NCI-H146 (cell line): ENCODE data around the gene CDX2.
"Not testable (repeated sequence)": the region's sequence is repeated elsewhere in the genome, so short reads cannot be mapped to it uniquely, and the experiment has no call there.

ENCODE experiments used
- DNase-seq: peaks from one replicate; lab custom pipeline; 2025; lab: John Stamatoyannopoulos, UW

The CDX2 gene

DNA sequence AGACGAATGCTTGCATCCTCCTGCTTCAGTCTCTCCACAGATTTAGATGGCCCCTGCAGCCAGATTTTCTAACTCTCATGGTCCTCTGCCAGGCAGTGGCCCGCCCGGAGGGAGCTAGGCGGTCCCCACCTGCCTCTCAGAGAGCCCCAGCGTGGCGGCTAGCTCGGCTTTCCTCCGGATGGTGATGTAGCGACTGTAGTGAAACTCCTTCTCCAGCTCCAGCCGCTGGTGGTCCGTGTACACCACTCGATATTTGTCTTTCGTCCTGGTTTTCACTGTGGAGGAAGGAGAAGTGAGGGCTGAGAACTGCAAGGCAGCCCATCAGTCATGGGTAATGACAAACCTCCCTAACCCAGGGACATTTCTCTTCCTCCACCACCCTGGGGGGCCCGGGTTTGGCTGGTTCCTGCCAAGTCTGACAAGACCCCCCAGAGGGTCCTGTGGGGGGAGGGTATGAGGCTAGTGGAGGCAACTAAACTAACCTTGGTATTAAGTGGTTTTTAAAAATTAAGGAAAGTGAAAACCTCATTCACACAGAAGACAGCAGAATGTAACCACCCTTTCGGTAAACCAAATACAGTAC lies 4.3 kb downstream of the CDX2 start:
- no peak for DNase-seq

DNA sequence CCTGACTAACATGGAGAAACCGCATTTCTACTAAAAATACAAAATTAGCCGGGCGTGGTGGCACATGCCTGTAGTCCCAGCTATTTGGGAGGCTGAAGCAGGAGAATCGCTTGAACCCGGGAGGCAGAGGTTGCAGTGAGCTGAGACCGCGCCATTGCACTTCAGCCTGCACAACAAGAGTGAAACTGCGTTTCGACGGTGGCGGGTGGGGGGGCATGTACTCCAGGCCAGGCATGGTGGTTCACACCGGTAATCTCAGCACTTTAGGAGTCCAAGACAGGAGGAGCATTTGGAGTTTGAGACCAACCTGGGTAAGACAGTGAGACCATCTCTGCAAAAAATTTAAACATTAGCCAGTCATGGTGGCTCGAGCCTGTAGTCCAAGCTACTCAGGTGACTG lies 4.9 kb downstream of the CDX2 start:
- not testable (repeated sequence) for DNase-seq

DNA sequence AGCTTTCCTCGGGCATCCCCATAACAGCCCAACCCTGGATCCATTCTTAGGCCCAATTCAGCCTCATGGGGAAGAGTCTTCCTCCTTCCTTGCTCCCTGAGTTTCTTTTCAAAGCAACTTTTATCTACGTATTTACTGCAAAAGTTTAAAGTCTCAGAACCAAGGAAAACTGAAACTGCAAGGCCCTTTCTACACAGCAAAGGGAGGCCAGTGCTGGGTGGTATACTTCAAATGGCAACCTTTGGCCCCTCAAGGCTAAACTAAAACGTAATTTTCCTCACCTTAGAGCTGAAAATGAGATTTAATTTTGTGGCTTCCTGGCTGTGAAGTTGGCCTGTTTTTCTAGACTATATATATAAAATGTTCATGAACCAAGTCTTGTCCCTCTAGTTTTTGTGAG lies 5.6 kb downstream of the CDX2 start:
- no peak for DNase-seq

DNA sequence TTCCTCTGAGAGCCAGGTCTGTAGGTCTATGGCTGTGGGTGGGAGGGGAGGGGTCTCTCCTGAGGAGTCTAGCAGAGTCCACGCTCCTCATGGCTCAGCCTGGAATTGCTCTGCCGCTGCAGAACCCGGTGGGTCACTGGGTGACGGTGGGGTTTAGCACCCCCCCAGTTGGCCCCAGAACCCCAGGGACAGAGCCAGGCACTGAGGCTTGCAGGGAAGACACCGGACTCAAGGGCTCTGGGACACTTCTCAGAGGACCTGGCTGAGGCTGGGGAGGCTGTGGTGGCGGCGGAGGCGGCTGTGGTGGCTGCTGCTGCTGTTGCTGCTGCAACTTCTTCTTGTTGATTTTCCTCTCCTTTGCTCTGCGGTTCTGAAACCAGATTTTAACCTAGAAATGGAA lies 6.1 kb downstream of the CDX2 start:
- DNase-seq, result no peak

DNA sequence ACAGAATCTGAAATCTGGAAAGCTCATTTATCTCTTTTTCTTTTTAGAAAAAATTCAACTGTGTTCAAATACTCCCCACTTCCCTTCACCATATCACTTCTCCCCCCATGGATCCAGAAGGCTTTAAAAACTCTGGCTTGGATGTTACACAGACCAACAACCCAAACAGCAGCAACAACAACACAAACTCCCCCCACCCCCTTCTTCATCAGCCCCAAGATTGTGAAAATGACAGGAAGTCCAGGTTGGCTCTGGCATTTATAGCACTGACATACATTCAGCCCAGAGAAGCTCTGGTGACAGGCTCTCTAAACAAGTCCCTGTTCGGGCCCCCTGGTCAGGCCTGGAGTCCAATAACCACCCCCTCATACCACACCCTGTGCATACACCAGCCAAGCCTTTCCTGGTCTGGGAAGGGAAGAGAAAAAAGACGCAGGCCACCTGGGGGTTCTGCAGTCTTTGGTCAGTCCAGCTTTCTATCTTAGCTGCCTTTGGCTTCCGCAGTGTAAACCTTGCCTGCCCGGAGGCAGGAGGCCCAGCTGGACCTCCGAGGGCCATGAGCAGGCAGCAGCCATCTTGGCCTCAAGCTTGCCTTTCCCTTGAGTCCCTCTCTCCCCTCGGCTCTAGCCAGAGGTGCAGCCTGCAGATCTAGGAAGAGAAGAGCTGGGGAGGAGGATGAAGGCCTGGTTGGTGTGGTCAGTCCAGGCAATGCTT lies 6.8 kb downstream of the CDX2 start:
- no peak for DNase-seq

DNA sequence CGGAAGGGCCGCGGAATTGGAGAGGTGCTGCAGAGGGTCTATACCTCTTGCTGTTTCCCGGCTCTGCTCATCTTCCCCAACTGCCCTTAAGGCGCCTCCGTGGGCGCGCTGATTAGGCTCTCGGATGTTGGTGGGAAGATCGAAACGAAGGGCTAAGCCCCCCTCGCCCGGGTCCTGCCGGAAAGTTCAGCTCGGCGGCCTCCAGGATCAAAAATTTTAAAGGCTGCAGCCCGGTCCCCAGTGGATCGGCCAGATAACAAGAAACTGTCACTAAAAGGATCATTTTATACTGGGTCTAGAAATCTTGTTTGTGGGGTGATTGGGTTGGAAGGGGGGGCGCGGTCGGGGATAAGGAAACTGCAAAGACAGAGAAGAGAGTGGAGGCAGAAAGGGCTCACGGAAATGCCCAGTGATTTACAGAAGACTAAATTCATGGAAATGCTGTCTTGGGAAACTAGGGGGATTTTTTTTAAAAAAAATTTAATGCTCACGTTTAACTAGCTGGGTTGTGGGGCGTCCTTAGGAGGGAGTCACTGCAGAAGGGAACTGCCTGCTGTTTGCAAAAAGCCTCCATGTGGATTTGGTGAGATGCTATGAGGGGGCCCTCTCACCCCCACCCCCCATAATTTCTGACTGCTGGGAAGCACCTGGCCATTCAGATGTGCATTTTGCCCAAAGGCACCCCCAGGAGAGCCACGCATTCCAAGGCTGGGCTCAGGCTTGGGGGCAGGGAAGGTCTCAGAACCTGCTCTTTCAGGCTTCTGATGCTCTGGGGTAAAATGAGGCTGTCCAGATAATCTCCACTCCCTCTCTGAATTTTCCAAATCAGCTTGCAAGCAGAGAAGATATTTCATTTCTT lies 7.7 kb downstream of the CDX2 start:
- DNase-seq, result no peak

DNA sequence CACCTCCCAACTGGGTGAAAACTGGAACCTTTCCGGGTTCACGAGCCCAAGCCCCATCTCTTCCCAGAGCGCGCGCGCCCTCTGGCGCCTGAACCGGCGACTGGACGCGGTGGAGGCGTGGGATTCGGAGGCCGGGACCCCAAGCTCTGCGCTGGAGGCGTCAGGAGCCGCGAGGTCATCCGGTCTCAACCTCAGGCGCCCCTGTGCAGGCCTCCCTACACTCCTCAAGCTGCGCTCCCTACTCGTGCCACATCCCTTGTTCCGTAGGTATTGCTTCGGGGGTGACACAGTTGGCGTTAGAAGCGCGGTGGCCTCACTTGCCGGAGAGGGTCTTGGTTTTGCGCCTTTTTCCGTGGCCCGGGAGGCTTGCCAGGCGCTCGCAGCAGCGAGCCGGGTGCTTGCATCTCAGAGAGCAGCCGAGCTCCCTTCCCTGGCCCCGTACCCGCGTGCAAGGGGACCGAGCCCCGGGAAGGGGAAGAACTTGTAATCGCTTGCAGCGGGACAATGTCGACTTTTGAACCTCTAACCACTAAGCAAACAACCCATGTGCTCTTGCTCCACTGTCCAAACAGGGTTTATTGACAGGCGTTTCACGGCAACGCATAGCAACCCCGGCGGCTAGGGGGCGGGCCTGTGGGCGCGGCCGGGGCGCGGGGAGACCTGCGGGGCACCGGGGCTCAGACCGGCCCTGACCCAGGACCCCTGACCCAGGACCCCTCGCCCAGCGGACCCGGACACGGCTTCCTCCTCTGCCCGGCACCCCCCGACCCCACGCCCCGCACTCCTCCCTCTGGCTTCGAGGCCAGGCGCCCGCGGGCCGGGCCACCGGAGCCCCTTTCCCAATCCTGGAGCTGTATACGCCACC lies 8.5 kb downstream of the CDX2 start:
- DNase-seq, result peak; percentile 27

DNA sequence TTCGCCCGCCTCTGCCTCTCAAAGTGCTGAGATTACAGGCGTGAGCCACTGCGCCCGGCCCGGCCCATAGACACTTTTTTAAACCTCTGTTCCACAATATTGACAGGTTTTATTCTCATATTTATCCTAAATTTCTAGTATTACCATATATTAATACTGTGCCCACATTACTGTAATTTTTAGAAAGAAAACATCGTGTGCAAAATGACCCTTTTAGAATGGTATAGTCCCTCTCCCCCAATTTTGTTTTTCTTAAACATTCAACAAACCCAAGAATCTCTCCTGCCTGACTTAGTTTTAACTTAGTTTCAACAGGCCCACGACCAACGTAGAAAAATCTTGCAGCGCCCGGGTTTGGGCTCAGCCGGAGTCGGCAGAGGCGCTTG lies 9.1 kb downstream of the CDX2 start:
- no peak for DNase-seq

DNA sequence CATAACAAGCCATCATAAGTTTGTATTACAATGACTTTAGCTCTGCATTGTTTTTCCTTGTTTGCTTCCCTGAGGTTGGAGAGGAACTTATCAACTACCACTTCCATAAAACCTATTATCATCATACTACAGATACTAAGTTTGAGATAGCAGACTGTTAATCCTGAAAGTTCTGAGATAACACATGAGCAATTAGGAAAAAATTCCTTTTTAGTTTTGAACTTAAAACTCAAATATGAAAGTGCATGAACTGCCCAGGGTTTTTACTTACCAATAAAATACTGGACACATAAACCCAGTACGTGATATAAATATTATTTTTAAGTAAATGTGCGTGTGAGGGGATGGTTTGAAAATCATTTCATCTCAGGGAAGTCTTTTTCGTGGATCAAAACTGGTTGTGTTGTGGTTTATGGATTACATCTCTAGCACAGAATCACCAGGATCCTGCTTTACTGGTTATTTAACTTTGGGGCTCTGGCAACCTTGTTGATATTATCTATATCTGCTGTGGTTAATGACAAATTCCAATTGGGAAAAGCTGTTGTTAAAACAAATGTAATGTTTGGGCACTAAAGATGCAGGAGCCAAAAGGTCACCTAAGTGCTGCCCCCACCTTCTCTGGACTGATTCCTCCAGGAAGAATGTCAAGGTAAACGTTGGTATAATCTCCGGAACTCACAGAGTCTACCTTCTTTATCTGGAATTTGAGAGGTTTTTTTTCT lies 12.4 kb downstream of the CDX2 start:
- no peak for DNase-seq

DNA sequence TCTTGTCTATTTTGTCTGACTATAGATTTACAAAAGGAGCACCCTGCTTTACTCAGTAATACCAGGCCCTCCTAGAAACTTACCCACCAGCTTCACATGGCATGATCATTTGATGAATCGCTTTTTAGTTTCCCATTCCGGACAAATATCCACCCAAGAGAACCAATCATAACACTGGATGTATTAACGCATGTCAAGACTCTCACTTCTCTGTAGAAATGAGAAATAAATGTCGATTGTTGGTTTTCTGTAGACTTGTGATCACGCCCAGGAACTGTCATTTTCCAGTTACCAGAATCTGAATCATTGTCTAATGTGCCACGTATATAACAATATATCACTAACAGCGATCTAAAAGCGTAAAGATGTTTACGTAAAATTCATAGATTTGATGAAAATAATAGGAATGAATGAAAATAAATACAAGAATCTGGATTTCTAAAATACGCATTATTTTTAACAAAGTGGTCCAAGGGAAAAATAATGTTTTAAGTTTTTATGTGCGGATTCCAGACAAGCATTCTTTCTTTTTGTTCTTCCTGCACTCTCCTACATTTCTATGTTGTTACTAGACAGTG lies 14.0 kb downstream of the CDX2 start:
- no peak for DNase-seq

DNA sequence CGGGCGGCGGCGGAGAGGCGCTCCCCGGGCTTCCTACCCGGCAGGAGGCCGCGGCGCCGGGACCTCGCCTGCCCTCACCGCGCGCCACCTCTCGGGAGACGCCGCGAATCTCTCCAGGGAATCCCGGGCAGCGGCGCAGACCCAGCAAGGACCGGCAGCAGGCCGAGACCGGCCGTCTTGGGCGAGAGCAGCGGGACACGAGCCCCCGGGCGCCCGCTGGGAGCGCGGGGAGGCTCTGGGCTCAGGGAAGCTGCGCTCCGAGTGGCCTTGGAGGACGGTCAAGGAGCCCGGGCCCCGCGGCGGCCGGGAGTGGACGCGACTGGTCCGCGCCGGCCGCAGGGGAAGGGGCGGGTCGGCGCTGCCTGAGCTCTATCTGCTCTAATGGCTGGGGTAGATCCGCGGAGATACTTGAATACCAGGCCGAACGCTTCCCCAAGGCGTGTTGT lies 14.7 kb downstream of the CDX2 start:
- no peak for DNase-seq

DNA sequence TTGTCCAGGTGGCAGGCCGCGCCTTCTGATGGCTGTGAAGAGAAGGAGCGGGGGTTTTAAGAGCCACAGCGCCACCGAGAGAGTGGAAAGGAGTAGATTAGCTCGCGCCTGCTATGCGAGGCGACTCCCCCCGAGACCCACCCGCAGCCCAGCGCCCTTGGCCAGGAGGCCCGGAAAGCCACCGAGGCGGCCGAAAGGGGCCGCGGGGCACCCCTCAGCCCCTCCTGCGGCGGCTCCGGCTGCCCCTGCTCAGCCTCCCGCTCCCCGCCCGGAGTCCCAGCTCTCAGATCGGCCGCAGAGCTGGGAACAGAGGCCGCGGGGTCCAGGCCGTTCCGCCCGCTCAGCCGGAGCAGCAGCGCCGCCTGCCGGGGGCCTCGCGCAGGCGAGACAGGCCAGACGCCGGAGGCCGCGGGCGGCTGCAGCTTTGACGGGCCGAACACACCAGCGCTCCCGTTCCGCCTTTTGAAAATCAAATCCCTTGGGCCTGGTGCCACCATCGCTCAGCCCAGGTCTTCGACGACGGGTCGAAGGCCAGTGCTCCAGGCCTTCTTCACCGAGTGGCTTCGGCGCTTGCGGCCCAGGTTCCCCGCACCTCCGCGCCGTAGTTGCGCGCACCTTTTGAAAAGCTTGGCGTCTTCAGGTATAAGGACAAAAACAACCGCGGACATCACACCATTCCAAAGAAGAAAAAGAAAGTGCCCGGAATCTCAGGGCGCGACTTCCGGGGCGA lies 15.3 kb downstream of the CDX2 start:
- peak; percentile 16 for DNase-seq

DNA sequence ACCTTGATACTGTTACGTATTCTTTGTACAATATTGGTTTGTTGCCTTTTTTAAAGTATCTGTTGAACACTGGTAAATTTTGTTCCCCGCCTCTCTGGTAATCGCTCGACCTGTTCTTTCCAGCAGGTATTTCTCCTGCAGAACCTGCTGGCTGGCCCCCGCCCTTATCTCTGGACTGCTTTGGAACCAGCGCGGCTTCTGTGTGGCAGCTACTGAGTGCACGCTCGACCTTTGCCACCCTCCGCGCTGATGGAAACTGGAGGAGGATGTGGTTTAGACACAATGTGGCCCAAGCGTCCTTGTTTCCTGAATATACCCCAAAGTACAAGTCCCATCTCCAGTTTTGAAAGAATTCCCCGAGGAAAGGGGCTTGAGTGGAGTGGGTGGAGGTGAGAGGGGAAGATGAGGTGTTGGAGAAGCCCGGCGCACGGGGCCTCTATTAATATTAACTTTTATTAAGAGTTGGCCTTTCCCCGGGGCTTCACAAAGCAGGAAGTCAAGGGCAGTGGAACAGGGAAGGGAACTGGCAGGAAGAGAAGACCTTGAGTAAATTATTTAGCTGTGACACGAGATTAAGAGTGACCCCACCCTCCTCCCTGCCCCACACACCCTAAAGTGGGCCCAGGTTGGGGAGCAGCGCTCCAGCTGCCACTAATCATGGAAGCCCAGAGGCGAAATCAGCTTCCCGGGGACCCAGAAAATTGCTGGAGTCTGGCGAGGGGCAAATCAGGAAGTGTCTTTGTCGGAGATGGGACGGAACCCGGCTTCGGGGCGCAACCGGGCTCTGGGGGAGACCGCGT lies 16.0 kb downstream of the CDX2 start:
- DNase-seq, result no peak

DNA sequence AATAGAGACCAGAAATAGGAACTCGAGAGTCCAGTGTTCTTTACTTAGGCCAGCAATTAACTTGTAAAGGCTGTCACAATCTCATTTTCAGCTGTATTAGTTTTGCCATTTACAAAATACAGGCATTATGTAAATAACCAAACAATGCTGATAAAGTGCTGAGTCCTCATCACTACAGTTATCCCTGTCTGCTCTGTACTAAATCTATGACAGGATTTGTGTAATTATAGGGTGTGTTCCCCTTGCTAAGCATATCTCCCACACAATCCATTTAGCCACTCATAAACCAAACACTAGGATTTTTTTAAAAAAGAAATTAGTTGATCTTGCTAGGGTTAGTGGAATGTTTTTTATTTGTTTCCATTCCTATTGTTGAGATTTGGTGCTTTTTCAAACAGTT lies 26.1 kb downstream of the CDX2 start:
- no peak for DNase-seq

DNA sequence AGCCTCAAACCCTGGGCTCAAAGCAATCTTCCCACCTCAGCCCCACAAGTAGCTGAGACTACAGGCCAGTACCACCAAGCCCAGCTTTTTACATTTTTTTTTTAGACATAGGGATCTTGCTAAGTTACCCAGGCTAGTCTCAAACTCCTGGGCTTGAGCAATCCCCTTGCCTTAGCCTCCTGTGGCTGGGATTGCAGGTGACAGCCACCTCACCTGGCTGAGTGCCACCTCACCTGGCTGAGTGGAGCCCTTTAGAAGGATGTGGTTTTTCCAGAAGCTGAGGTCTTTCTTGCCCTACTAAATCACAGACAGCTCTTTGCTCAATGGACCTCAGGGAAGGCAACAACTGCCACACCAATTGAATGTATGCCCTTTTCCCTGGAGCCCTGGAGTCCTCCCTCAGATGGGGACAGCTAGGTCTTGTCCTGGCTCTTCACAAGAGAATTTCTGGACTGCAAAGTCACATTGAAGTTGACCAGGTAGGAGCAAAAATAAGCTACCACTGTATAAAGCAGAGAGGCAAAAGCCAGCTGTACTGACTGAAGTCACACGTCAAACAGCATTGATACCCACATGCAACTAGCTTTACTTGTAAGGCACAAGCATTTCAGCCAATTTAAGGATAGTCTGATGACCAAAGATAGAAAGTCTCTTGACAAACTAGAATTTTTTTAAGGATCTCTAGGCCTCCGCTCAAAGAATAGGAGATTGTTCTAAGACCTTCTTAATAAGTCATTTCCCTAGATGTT lies 35.4 kb downstream of the CDX2 start:
- no peak for DNase-seq

DNA sequence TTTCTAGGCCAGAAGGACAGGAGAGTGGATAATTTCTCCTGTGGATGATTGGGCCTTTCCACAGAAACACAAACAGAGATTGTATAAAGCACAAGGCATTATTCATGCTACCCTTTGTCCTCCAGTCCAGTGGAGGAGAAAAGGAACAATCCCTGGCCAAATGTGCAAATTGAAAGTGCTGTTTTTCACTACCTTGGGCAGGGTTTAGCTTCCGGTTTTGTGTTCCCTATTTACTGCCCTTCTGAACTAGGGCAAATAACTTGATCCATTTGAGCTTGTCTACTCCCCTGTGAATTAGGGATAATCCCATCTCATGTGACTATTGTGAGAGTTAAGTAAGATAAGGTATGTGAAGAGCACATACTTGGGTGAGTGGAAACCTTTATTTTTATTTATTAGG lies 36.0 kb downstream of the CDX2 start:
- DNase-seq, result no peak

DNA sequence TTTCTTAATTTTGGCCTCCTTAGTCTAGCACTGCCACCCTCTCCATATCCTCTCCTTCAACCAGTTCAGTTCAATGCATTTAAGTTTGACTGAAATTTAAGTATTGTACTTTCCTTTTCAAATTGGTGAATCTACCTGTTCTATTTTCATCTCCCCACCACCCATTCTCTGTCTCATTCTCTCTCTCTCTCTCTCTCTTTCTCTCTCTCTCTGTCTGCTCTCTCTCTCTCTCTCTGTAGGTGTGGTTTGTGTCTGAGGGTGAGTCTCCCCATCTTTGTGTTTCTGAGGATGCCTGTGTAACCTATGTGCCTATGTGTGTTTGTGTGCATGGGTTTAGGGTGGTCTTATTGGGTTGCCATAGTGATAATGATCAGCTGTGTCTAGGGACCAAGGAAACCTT lies 39.2 kb downstream of the CDX2 start:
- DNase-seq, result no peak

DNA sequence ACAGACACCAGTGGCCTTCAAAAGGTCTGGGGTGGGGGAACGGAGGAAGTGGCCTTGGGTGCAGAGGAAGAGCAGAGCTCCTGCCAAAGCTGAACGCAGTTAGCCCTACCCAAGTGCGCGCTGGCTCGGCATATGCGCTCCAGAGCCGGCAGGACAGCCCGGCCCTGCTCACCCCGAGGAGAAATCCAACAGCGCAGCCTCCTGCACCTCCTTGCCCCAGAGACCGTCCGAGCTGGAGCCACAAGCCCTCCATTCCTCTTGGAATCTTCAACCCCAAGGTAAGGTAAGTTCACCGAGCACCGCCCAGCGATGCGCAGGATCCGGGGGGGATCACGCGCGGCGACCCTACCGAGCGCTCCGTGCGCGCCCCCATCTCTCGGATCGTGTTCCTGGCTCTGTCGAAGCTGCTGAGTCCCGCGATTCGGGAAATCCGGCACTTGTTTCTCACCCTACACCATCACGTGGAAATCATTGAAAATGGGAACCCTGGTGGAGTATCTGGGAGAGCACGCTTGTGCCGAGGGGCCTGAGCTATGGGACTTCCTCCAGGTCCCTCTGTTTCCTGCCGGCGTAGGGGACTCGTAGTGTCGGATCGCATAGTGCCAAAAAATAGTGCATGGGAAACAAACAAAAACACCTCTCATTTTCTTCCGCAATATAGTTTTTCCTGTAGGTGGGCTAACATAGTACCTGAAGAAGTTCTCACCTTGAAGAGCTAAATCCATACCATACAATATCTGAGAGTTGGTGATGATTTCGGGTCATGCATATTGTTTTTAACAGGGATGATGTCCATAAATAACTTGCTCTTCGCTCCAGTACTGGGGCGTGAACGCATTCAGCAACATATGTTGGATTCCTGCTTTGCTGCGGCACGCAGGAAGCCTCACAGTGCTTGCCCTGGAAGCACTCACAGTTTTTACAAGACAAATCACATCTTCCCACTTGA lies 40.0 kb downstream of the CDX2 start:
- DNase-seq, result no peak
